ENCODE data around the gene EIF4E2.

EIF4E2 gene

DNA sequence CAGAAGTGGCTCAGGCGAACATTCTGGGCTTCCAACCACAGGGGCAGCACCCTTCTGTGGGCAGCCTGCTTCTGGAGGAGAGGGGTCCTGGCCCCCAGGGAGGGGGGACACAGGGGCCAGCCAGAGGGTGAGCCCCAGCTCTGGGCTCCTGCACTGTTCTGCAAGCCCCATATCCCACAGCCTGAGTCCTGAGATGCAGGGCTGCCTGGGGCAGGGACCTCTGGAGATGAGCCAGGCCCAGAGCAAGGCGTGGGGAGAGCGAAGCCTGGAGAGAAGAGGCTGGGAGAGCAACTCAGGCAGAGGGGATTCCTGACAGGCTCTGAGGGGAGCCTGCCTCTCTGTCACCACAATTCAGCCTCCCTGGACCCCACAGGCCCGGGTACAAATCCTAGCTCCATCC is 43.8 kb upstream of the EIF4E2 start:
- no peak overlapping the region for H2AFZ ChIP-seq
- no peaks in the 10 kb centered on the region for H3K27me3 ChIP-seq (ENCODE audit: control insufficient read depth, insufficient read depth, low read length)
- H3K36me3 ChIP-seq (ENCODE audit: control insufficient read depth, insufficient read depth, low read length): no peaks in the 10 kb centered on the region
- no peaks in the 10 kb centered on the region for H3K9me3 ChIP-seq (ENCODE audit: control insufficient read depth, low read length)
- no peak overlapping the region for H3K9ac ChIP-seq
- no peak overlapping the region for H3K4me3 ChIP-seq (ENCODE audit: low read depth, low read length)
- no peak overlapping the region for H3K27ac ChIP-seq
- H3K4me2 ChIP-seq (ENCODE audit: low read length): no peak overlapping the region
- no peaks in the 10 kb centered on the region for H3K79me2 ChIP-seq
- no peaks in the 10 kb centered on the region for H3K4me1 ChIP-seq
- TF ChIP-seq, protein P1, sequence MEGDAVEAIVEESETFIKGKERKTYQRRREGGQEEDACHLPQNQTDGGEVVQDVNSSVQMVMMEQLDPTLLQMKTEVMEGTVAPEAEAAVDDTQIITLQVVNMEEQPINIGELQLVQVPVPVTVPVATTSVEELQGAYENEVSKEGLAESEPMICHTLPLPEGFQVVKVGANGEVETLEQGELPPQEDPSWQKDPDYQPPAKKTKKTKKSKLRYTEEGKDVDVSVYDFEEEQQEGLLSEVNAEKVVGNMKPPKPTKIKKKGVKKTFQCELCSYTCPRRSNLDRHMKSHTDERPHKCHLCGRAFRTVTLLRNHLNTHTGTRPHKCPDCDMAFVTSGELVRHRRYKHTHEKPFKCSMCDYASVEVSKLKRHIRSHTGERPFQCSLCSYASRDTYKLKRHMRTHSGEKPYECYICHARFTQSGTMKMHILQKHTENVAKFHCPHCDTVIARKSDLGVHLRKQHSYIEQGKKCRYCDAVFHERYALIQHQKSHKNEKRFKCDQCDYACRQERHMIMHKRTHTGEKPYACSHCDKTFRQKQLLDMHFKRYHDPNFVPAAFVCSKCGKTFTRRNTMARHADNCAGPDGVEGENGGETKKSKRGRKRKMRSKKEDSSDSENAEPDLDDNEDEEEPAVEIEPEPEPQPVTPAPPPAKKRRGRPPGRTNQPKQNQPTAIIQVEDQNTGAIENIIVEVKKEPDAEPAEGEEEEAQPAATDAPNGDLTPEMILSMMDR (IDR thresholded peaks at IDR 0.05): no peak

DNA sequence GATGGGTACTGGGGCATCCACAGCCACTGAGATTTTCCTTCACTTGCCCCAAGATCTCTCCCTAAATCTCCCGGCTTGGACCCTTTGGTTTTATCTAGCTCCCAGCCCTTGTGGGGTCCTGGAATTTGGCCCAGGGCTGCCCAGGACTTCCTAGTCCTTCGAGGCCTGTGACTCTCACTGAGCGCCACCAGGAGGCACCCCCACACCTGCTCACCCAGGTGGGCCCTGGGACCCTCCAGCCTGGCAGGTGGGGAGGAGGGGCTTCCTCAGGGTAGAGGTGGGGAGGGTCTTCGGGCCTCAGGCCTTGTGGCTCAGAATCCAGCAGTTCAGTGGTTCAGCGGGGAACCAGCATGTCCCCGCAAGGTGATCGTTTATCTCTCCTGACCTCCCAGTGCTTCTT is 42.2 kb upstream of the EIF4E2 start:
- Histone ChIP-seq H3K4me2 (ENCODE audit: low read length) (no peak overlapping the region), H3K79me2 (no peaks in the 10 kb centered on the region), H3K4me1 (no peaks in the 10 kb centered on the region), H3K36me3 (ENCODE audit: control insufficient read depth, insufficient read depth, low read length) (no peaks in the 10 kb centered on the region), H3K27ac (no peak overlapping the region), H3K27me3 (ENCODE audit: control insufficient read depth, insufficient read depth, low read length) (no peaks in the 10 kb centered on the region), H3K9ac (no peak overlapping the region), H3K4me3 (ENCODE audit: low read depth, low read length) (no peak overlapping the region), H3K9me3 (ENCODE audit: control insufficient read depth, low read length) (no peaks in the 10 kb centered on the region), H2AFZ (no peak overlapping the region)
- TF ChIP-seq, protein P1 (IDR thresholded peaks at IDR 0.05): no peak

DNA sequence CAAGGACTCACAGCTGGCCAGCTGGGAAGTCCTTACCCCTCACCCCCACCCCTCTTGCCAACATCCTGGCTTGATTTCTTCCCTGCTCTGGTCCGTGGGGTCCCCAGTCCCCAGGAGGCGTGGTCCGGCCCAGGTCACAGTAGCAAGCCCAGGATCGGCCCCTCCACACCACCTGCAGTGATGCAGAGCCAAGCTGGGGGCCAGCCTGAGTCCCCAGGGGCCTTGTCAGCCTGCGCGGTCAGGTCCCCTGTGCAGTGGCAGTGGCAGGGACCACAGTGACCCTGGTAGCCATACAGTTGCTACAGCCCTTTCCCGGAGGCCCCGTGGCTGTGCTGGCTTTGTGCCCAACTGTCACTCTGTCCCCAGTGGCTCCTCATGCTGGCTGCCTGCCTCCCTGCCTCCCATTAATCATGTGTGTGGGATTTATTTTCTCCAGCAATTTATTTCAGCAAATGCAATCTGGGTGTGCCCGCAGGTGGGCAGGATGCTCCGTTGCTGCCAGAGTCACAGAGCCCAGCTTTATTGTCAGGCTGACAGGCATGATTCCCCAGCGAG is 39.1 kb upstream of the EIF4E2 start:
- no peak overlapping the region for H3K4me3 ChIP-seq (ENCODE audit: low read depth, low read length)
- H2AFZ ChIP-seq: no peak overlapping the region
- H3K27ac ChIP-seq: no peak overlapping the region
- no peaks in the 10 kb centered on the region for H3K27me3 ChIP-seq (ENCODE audit: control insufficient read depth, insufficient read depth, low read length)
- TF ChIP-seq, protein P1 (IDR thresholded peaks at IDR 0.05): no peak
- H3K79me2 ChIP-seq: no peaks in the 10 kb centered on the region
- H3K9me3 ChIP-seq (ENCODE audit: control insufficient read depth, low read length): no peaks in the 10 kb centered on the region
- no peaks in the 10 kb centered on the region for H3K36me3 ChIP-seq (ENCODE audit: control insufficient read depth, insufficient read depth, low read length)
- no peak overlapping the region for H3K9ac ChIP-seq
- no peak overlapping the region for H3K4me2 ChIP-seq (ENCODE audit: low read length)
- no peaks in the 10 kb centered on the region for H3K4me1 ChIP-seq

GRCh38 chr2:232512602-232513001 is 37.9 kb upstream of the EIF4E2 start:
- Histone ChIP-seq H3K79me2 (no peaks in the 10 kb centered on the region), H3K9ac (no peak overlapping the region)

DNA sequence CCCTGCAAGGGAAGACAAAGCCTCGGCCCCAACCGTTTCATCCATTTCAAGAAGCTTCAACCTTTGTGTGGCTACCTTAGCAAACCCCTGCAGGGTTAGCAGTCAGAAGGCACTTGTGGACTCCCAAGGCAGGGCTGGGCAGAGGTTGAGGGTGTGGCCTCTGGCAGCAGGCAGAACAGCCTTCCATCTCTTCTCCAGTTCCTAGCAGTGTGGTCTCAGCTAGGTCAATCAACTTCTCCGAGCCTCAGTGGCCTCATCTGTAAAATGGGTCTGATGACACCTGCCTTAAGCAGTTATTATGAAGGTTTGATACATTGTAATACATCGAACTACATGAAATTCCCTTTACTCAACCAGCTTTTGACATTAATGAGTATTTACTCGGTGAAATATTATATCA is 37.1 kb upstream of the EIF4E2 start:
- no peak overlapping the region for H3K9ac ChIP-seq
- H3K36me3 ChIP-seq (ENCODE audit: control insufficient read depth, insufficient read depth, low read length): no peaks in the 10 kb centered on the region
- H3K27ac ChIP-seq: no peak overlapping the region
- no peaks in the 10 kb centered on the region for H3K27me3 ChIP-seq (ENCODE audit: control insufficient read depth, insufficient read depth, low read length)
- H2AFZ ChIP-seq: no peak overlapping the region
- no peak overlapping the region for H3K4me2 ChIP-seq (ENCODE audit: low read length)
- no peaks in the 10 kb centered on the region for H3K9me3 ChIP-seq (ENCODE audit: control insufficient read depth, low read length)
- TF ChIP-seq, protein P1 (IDR thresholded peaks at IDR 0.05): no peak
- H3K4me1 ChIP-seq: no peaks in the 10 kb centered on the region
- no peak overlapping the region for H3K4me3 ChIP-seq (ENCODE audit: low read depth, low read length)
- H3K79me2 ChIP-seq: no peaks in the 10 kb centered on the region

More at GRCh38 chr2:232512602-232513001, 37.9 kb upstream of the EIF4E2 start:
- H2AFZ ChIP-seq: no peak overlapping the region
- H3K4me2 ChIP-seq (ENCODE audit: low read length): no peak overlapping the region
- H3K4me1 ChIP-seq: no peaks in the 10 kb centered on the region
- H3K27me3 ChIP-seq (ENCODE audit: control insufficient read depth, insufficient read depth, low read length): no peaks in the 10 kb centered on the region
- no peak overlapping the region for H3K4me3 ChIP-seq (ENCODE audit: low read depth, low read length)
- no peaks in the 10 kb centered on the region for H3K36me3 ChIP-seq (ENCODE audit: control insufficient read depth, insufficient read depth, low read length)
- H3K27ac ChIP-seq: no peak overlapping the region
- TF ChIP-seq, protein P1 (IDR thresholded peaks at IDR 0.05): no peak
- no peaks in the 10 kb centered on the region for H3K9me3 ChIP-seq (ENCODE audit: control insufficient read depth, low read length)

Data from parathyroid adenoma (tissue), 2 donors.